Right forelimb (tissue), 1 donor: ENCODE results near the gene SLC25A13.

ENCODE experiments used
- DNase-seq: peaks from one replicate; pipeline ENCODE4 v3.0.0-alpha.2; 2018

SLC25A13 gene

GRCh38 chr7:96151889-96152288, 170.0 kb downstream of the SLC25A13 start:
- DNase-seq: no peak

GRCh38 chr7:96144260-96144526, 177.7 kb downstream of the SLC25A13 start:
- no peak for DNase-seq

- DNase-seq: no peak
These were observed 178.2 kb downstream of the SLC25A13 start for GRCh38 chr7:96143495-96144259.

- DNase-seq: no peak
These were observed 185.2 kb downstream of the SLC25A13 start for GRCh38 chr7:96136600-96137239.

GRCh38 chr7:96135241-96135640, 186.7 kb downstream of the SLC25A13 start:
- DNase-seq: no peak

GRCh38 chr7:96131525-96131924, 190.4 kb downstream of the SLC25A13 start:
- no peak for DNase-seq

GRCh38 chr7:96127746-96128145, 194.2 kb downstream of the SLC25A13 start:
- DNase-seq: no peak

- no peak for DNase-seq
These were observed 195.5 kb downstream of the SLC25A13 start for GRCh38 chr7:96126382-96126781.

GRCh38 chr7:96122746-96123145, 199.2 kb downstream of the SLC25A13 start:
- DNase-seq: no peak

- no peak for DNase-seq
These were observed 200.1 kb downstream of the SLC25A13 start for GRCh38 chr7:96121752-96122151.

GRCh38 chr7:96120445-96121225, 201.3 kb downstream of the SLC25A13 start:
- no peak for DNase-seq

- DNase-seq: peak; percentile 47
These were observed 203.4 kb downstream of the SLC25A13 start for GRCh38 chr7:96118449-96119001.

GRCh38 chr7:96116173-96116572, 205.7 kb downstream of the SLC25A13 start:
- DNase-seq: no peak

- no peak for DNase-seq
These were observed 207.7 kb downstream of the SLC25A13 start for GRCh38 chr7:96114190-96114589.

GRCh38 chr7:96111405-96111804, 210.5 kb downstream of the SLC25A13 start:
- DNase-seq: no peak

GRCh38 chr7:96104984-96105383, 216.9 kb downstream of the SLC25A13 start:
- DNase-seq: no peak

GRCh38 chr7:96102096-96102811, 219.6 kb downstream of the SLC25A13 start:
- DNase-seq: no peak

GRCh38 chr7:96100737-96101136, 221.2 kb downstream of the SLC25A13 start:
- no peak for DNase-seq

- DNase-seq: no peak
These were observed 224.1 kb downstream of the SLC25A13 start for GRCh38 chr7:96097835-96098234.

GRCh38 chr7:96093435-96093834, 228.5 kb downstream of the SLC25A13 start:
- no peak for DNase-seq

- no peak for DNase-seq
These were observed 231.1 kb downstream of the SLC25A13 start for GRCh38 chr7:96090756-96091155.

- DNase-seq: no peak
These were observed 232.4 kb downstream of the SLC25A13 start for GRCh38 chr7:96089511-96089910.

- no peak for DNase-seq
These were observed 233.3 kb downstream of the SLC25A13 start for GRCh38 chr7:96088579-96088978.
